Measurements from ENCODE around the gene TUT4.
"Not testable (repeated sequence)": the region's sequence is repeated elsewhere in the genome, so short reads cannot be mapped to it uniquely, and the experiment has no call there.

GRCh38 chr1:52578066-52578465 is 25.2 kb upstream of the TUT4 start:
- TF ChIP-seq JUNB (IDR thresholded peaks at IDR 0.05; ENCODE audit: unreplicated experiment); POLR2AphosphoS5 (IDR thresholded peaks at IDR 0.05; ENCODE audit: low read depth); CTCF (conservative IDR thresholded peaks at IDR 0.05; ENCODE audit: low read depth in 2 of 2); NANOG (IDR thresholded peaks at IDR 0.05; ENCODE audit: borderline replicate concordance); EZH2 (IDR thresholded peaks at IDR 0.05; ENCODE audit: low read depth, unreplicated experiment): not testable (repeated sequence)

Measured in GM23338 (cell line).